OCI-LY7 (cell line): ENCODE measurements around the gene DBNL.

ENCODE experiments used
- CTCF ChIP-seq: fragments of 200-600 bp; sonication (generic); conservative IDR thresholded peaks from 2 replicates; pipeline ENCODE4 v1.5.1; 2014; ENCODE audit warnings: mild to moderate bottlenecking, antibody characterized with exemption, low read length, moderate library complexity, mixed read lengths
- EZH2phosphoT487 ChIP-seq: fragments of 200-600 bp; sonication (generic); IDR thresholded peaks from 2 replicates; pipeline ENCODE4 v1.6.1; 2018; ENCODE audit warnings: low read depth, borderline replicate concordance, mild to moderate bottlenecking, mixed run types, antibody characterized with exemption, low read length, moderate library complexity, mixed read lengths

- no peak for TF ChIP-seq CTCF
- no peak for TF ChIP-seq EZH2phosphoT487
These were observed 59.0 kb downstream of the DBNL start for GRCh38 chr7:44103566-44103922.
